Breast epithelium (tissue), 3 donors: ENCODE data around the gene UGT3A1.
"Not testable (repeated sequence)": the region's sequence is repeated elsewhere in the genome, so short reads cannot be mapped to it uniquely, and the experiment has no call there.

ENCODE experiments used
- CTCF ChIP-seq, 3 donors: fragments of 450-650 bp; IDR thresholded peaks; one replicate each; pipeline ENCODE4 v1.5.1; 2016 to 2017; ENCODE audit warnings: antibody characterized with exemption in 3 of 3, mild to moderate bottlenecking in 3 of 3, moderate library complexity in 3 of 3
- POLR2A ChIP-seq: fragments of 450-650 bp; IDR thresholded peaks from one replicate; pipeline ENCODE4 v1.6.1; 2016; ENCODE audit warnings: antibody characterized with exemption, mild to moderate bottlenecking, moderate library complexity
- POLR2AphosphoS5 ChIP-seq, 3 donors: sonication (generic); formaldehyde crosslinking; IDR thresholded peaks; one replicate each; pipeline ENCODE4 v1.6.1; 2017; ENCODE audit warnings: antibody characterized with exemption in 3 of 3

- TF ChIP-seq CTCF (IDR thresholded peaks at IDR 0.05); POLR2A; POLR2AphosphoS5 (IDR thresholded peaks at IDR 0.05): not testable (repeated sequence)
Observed at GRCh38 chr5:36022246-36022645, 31.1 kb upstream of the UGT3A1 start.
